NOMO-1 (cell line): Measurements from ENCODE around the gene SOX15.
"Not testable (repeated sequence)": the region's sequence is repeated elsewhere in the genome, so short reads cannot be mapped to it uniquely, and the experiment has no call there.

Source experiments
- DNase-seq, 2 experiments: peaks; one replicate each; lab custom pipeline; 2025; ENCODE audit not compliant: unreplicated experiment in 2 of 2; lab: John Stamatoyannopoulos, UW

The SOX15 gene

DNA sequence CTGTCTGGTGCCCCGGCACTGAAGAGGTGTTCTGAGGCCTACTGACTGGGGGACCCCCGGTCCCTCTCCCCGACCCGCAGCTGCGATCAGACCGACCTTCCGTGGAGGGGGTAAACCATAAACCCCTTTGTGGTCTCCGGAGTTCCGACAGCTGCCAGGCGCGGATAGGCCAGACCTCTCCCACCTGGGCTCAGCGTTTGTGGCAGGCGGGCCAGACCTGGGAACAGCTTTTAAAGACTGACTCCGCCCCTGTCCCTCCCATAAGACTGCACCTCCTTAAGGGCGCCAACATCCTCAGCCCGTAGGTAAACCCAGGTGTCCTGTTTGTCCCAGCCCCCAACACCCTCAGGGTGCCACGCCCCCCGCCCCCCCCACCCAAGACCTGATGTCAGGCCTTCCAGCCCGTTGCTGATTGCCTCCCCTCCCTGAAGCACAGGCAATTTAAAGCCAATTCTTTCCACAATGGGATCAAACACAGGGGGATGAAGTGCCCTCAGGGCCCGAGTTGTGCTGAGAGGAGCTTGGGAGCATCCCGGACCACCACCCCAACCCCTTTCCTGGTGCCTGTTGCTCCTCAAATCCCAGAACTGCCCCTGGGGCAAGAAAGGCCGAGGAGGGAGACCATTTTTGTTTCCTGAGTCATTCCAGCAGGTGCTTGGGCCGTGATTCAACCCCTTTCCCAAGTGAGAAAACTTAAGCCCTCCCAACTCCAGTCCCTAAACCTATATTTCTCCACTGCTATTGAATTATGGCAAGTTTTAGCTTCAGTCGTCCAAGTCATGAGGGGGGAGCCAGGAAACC is at the start of gene SOX15:
Gene SOX15, minus strand, starts transcription at position 204 of the 801 bp plus-strand sequence. CDS start 418 bp downstream, outside the sequence.
- no peak for DNase-seq

DNA sequence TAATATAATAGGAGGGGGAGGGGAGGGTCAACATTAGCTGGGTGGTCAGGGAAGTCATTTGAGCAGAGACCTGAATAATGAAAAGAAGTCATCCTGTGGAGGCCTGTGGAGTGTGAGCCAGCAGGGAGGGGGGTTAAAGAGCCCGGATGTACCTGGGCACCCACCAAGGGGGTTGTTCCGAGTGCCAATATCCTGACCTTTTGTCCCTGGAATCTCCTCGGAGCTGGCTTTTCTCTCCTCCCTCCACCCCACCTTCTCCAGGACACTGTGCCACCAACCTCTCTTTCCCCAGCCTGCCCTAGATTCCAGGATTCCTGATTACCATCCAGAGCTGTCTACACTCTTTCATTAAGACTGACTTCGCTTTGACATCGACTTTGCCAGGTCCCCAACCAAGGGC is 46.3 kb upstream of the SOX15 start:
- no peak for DNase-seq

DNA sequence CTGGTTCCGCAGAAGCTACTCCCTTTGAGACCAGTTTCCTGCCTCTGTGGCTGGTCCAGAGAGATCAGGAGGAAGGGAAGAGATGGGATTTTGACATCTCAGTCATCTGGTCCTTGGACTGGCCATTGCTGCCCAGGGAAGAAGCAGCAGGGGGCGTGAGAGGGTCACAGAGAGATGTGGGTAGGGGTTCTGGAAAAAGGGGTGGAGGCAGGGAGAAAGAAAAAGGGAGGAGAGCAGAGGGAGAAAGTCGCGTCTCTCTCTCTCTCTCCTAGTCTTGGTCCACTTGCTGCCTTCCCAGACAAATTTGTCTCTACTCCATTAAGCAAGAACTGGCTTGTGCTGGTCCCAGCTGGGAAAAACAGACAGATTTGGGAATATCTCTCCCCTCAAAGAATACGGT is 44.5 kb upstream of the SOX15 start:
- no peak for DNase-seq

DNA sequence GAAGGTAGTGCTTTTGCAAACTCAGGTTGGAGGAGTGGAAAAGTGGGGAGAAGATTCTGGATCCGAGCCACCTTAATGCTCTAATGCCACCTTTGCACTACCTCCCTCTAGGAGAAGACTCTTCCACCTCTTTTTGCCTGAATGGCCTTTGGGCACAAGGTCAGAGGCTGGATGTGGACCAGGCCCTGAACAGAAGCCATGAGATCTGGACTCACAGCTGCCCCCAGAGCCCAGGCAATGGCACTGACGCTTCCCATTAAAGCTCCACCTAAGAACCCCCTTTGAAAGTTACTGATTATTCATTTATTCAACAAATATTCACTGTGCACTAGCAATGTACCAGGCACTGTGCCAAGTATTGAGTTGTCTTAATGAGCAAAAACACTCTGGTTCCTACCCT is 43.2 kb upstream of the SOX15 start:
- DNase-seq = no peak

DNA sequence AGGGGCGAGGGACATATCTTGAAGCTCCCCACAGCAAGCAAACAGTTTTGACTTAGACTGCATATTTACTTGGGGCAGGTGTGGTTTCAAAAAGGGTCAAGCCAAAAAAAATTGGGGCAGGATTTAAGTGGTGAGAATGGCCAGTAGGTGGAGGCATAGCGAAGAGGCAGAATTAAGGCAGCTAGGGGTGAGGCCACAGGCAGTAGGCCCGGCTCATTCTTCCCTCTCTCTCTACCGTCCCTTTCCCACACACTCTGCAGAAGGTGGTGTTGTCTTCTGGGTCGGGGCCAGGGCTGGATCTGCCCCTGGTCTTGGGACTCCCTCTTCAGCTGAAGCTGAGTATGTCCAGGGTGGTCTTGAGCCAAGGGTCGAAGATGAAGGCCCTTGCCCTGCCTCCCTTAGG is 42.6 kb upstream of the SOX15 start:
- DNase-seq = peak; percentile 56 to 77

DNA sequence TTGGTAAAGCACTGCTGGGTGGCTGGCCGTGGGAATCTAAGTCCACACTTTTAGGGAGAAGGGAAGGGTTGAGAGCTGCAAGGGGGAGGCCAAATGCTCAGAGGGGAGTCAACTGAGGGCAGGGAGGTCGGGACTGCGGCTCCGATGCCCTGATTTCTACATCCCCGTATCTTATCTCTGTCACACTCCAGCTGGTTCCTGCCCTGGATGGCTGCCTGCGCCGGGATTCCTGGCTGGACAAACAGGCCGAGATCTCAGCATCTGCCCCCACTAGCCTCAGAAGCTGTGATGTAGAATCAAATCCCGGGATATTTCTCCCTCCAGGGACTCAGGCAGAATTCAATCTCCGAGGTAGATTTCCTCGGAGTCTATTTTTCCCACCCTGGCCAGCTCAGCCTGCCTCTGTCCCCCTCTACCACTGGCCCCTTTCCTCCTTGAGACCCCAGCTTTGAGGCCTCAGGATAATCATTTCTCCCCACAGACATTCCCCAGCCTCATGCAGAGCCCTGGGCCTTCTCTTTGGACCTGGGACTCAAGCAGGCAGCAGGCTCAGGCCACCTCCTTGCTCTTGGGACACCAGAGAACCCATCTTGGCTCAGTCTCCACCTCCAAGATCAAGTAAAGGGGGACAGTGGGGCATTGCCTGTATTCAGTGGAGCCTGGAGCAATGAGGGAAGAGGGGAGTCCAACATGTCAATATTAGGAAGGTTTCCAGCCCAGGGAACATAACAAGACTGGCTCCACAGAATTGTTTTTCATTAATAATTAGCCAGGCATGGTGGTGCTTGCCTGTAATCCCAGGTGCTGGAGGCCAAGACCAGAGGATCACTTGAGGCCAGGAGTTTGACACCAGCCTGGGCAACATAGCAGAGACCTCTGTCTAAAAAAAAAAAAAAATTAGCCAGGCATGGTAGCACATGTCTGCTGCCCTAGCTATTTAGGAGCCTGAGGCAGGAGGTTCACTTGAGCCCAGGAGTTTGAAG is 41.8 kb upstream of the SOX15 start:
- no peak for DNase-seq

DNA sequence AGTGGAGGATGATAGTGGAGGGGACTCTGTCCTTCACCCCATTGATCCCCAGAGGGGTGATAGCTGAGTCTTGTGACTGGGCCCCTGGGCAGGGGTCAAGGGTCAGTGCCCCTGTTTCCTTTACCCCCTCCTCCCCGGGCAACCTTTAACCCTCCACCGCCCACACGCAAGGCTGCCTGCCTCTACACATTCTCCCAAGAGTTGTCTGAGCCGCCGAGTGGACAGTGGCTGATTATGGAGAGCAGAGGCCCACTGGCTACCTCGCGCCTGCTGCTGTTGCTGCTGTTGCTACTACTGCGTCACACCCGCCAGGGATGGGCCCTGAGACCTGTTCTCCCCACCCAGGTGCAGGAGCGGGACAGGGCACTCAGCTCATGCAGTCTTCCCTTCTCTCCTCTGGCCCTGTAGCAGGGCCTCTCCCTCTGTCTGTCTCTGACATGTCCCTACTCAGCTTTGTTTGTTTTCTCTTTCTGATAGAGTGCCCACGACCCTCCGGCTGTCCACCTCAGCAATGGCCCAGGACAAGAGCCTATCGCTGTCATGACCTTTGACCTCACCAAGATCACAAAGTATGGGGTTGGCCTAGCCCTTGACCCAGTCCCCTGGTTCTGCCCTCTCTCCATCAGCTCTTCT is 40.2 kb upstream of the SOX15 start, which contains the start of gene SHBG:
Gene SHBG, plus strand, starts transcription at position 197 of the 633 bp plus-strand sequence. Its CDS starts 38 bp downstream, at position 235.
- DNase-seq = no peak

DNA sequence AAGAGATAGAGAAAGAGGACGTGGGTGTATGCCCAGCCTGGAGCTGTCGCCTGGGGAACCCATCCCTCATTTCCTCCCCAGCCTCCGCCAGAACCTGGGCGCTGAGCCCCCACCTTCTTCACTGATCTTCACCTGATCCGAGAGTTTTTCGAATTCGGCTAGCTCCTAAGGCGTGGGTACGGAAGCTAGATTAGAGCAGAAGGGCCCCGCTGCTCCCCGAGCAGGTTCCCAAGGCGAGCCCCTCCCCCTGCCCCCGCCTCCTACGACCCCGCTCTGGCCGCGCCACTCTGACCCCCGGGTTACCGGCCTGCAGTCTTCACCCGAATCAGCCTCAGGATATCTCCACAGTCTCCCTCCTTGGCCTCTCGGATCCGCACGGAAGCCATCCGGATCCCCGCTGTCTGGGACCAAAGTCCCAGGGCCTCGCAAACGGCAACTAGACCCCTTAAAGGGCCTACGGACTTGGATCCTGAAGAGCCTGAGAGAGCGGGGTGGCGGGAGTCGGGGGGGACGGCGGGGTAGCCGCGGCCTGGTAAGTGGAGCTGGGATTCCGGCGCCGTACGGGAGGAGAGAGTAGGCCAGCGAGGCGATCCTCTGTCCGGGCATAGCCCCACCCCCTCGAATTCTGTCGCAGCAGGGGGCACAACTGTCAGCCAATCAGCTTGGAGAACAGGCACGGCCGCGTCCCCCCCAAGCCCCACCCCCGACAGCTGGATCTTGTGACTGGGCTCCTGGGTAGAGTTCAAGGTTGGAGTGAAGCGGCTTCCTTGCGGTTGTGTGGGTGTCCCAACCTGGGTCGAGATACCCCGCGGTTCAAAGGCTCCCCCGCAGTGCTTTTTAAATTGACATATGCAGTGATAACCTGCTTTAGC is 37.6 kb upstream of the SOX15 start, which contains the start of gene SAT2:
Gene SAT2, minus strand, starts transcription at position 572 of the 872 bp plus-strand sequence. Its CDS starts 186 bp downstream, at position 386.
- peak; percentile 87 to 94 for DNase-seq

DNA sequence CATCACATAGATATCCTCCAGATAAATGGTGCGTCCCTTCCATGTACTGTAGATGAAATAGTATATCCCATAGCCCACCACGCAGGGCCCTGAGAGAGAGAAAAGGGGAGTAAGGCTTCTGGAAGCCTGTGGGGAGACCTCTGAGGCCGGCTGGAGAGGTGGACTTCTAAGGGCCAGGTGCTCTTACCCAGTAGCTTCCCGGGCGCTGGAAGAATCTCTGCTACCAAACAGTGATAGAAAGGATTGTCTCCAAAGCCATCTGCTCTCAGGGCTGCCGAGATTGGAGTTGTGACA is 37.0 kb upstream of the SOX15 start:
- DNase-seq = no peak

DNA sequence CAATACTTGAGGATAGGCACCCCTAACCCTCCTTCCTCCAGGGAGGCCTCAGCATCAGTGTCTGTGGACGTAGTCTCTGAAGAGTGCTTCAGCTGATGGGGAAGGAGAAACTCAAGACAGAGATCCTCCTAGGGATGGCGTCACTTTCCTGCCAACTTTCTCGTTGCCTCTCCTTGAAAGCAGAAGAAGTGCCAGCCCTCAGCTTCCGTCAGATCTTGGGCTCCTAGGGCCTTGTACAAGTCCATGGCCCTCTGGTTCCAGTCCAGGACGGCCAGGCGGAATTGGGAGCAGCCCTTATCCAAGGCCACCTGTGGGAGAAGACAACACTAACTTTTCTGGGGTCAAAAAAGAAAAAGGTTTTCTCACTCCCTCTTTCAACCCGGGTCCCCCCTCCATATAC is 36.4 kb upstream of the SOX15 start:
- DNase-seq = no peak

DNA sequence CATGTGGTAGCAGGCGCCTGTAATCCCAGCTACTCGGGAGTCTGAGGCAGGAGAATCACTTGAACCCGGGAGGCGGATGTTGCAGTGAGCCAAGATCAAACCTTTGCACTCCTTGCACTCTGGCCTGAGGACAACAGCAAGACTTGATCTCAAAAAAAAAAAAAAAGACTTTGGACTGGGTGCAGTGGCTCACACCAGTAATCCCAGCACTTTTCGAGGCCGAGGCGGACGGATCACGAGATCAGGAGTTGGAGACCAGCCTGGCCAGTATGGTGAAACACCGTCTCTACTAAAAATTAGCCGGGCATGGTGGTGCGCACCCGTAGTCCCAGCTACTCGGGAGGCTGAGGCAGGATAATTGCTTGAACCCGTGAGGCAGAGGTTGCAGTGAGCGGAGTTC is 35.9 kb upstream of the SOX15 start:
- DNase-seq = not testable (repeated sequence)

DNA sequence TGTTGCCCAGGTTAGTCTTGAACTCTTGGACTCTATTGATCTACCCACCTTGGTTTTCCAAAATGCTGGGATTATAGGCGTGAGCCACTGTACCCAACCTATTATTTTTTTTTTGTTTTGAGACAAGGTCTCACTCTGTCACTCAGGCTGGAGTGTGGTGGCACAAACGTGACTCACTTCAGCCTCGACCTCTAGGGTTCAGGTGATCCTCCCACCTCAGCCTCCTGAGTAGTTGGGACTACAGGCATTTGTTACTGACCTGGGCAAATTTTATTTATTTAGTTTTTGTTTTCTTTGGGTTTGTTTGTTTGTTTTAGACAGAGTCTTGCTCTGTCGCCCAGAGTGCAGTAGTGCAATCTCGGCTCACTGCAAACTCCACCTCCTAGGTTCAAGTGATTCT is 33.8 kb upstream of the SOX15 start:
- DNase-seq = no peak

DNA sequence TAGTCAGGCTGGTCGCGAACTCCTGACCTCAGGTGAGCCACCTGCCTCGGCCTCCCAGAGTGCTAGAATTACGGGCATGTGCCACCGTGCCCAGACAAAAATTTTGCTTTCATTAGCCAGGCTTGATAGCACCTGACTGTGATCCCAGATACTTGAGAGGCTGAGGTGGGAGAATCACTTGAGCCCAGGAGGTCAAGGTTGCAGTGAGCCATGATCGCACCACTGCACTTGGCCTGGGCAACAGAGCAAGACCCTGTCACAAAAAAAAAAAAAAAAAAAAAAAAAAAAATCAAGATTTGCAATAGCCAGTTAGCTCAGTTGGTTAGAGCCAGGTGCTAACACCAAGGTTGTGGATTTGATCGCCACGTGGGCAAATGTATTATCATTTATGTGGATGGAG is 30.9 kb upstream of the SOX15 start:
- DNase-seq = no peak

DNA sequence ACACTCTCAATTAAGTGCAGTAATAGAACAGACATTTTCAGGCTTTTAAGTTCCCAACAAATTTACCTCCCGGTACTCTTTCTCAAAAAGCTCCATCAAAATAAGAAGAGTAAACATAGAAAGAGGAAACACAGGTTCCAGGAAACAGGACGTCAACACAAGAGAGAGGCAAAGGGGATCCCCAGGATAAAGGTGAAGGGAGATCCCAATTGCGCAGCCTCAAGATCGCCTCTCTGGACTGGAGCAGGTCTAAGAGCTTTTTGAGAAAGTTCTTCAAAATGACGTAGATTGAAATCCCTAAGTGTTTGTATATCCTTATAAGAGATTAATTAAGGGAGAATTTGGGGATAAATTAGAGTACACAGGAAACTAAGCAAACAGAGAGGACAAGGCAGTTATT is 28.7 kb upstream of the SOX15 start:
- no peak for DNase-seq

DNA sequence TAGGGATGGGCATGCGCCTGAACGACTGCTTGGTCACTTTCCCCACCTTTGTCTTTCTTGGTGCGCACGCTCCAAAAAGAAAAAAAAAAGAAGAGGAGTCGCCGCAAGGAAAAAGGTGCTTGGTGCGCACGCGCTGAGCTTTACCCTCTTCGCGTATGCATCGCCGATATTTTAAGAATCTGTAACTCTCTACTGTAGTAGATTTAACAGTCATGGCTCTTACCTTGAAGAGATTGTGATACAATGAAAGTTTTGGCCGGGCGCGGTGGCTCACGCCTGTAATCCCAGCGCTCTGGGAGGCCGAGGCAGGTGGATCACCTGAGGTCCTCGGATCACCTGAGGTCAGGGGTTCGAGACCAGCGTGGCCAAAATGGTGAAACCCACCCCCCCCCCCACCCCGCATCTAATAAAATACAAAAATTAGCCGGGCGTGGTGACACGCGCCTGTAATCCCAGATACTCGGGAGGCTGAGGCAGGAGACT is 25.4 kb upstream of the SOX15 start:
- DNase-seq = no peak

DNA sequence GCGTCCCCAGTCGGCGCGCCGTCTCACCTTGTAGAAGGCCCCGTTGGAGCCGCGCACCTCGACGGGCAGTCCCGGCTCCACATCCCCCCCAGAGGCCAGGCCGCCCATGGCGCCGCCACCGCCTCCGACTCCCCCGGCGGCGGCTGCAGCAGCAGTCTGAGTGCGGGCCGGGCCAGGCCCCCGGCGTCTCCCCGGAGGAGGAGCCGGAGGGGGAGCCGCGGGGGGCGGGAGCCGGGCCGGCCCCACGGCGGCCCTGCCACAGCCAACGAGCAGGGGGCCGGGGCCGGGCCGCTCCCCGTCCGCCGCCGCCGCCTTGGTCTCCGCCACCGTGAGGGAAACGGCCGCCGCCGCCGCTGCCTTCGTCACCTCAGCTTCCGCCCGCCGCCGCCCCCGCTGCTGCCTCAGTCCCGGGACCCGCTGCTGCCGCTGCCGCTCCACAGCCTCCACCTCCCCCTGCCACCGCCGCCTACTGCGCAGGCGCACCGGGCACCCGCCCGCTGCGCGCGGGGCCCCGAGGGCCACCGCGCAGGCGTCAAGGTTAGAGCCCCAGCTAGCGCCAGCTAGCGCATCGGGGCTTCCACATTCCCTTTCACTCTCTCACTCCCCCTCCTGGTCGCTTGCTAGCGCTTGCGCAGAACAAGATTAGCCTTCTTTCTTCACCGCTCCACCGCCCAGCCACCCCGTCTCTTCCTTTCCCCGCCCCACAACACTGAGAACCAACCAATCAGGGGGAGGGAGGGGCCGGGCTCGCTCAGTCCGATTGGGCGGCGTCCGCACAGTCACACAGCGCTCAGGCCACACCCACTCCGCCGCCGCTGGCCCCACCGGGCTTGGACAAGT is 24.8 kb upstream of the SOX15 start, which contains the start of gene FXR2:
Gene FXR2, minus strand, starts transcription at position 473 of the 840 bp plus-strand sequence. Its CDS starts 365 bp downstream, at position 108.
- DNase-seq = peak; percentile 99 to 100

DNA sequence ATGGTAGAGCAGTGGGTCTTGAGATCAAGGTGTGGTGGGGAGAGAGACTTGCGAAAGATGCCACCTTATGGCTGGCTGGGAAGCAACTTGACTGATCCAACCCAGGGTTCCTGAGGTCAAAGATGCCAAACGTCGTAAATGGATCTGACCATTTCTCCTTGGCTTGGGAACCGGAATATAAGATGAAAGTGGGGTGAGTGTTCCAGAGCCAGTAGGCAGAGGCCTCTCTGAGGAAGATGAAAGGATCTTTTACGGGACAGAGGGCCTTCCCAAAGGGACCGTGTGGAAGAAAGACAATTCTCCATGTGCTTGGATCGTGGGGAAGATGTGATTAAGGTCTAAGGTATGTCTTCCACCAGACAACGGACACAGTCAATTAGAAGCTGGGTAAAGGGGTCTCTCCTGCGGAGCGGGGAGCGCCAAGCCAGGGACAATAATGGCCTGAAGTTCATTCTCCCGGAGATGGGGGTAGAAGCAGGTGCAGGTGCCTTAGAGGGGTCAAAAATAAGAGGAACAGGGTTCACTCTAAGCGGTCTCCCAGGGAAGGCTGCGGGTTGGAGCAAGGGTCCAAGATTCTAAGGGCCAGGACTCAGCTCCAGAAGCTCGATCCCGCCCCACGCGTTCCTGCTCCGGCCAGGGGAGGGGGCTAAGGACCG is 24.0 kb upstream of the SOX15 start:
- DNase-seq = no peak

DNA sequence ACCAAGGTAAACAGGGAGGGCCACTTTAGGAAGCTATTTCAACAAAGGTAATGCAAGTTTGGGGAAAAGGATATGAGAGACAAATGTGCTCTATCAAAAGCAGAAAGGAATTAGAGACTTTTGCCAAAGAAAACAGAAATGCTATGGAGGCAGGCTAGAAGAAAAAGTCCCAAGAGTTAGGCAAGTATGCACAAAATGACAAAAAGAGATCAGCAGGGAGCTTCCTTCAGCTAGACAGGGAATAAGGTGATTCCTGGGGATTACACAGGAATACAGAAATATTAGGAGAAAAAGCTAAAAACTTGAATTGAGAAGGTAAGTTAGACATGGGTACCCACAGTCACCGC is 22.4 kb upstream of the SOX15 start:
- DNase-seq = no peak
